A549 (cell line): ENCODE data around the gene DVL1. TPM values are rescaled to one million over a fixed set of nuclear protein-coding genes. Genes with fewer than 3 reads are reported as not detected.

Experiments
- ATAC-seq, 2 experiments: fragments of 200-7000 bp in 1 of 2; fragments of >200 bp in 1 of 2; cut with Nextera tagmentation in 1 of 2; cut with Tn5 transposase in 1 of 2; 3 replicates each; pipeline versions ENCODE4 v1.8.0 to v1.9.1; 2018 to 2020; ENCODE audit warnings: mild to moderate bottlenecking in 1 of 2, moderate library complexity in 1 of 2
- CTCF ChIA-PET: fragments of 300-600 bp; sonication (Branson Sonifier 250); formaldehyde crosslinking; extraction: SDS; loops from one replicate; lab custom pipeline; 2021; ENCODE audit warnings: antibody characterized with exemption, inconsistent platforms; lab: Yijun Ruan, JAX
- POLR2A ChIA-PET: fragments of 350-600 bp; formaldehyde crosslinking; extraction: SDS; loops from one replicate; lab custom pipeline; 2021; ENCODE audit warnings: antibody characterized with exemption, inconsistent platforms; lab: Yijun Ruan, JAX
- DNase-seq, 2 experiments: peaks; one replicate each; pipeline versions ENCODE4 v3.0.0 to v3.0.0-alpha.2; 2011 to 2016; ENCODE audit warnings: low read depth in 1 of 2, low spot score in 1 of 2
- FAIRE-seq: peaks from 2 replicates; lab custom pipeline; 2011; peaks lifted over from hg19 to GRCh38; lab: Jason Lieb, UNC
- H3K27ac ChIP-seq, 2 experiments: fragments of >200 bp; sonication (Bioruptor Twin); formaldehyde crosslinking; 3 replicates each; pipeline ENCODE4 v1.5.1; 2016 to 2017
- H3K4me1 ChIP-seq: fragments of >200 bp; sonication (Bioruptor Twin); formaldehyde crosslinking; 3 replicates; pipeline ENCODE4 v1.6.1; 2016
- H3K4me2 ChIP-seq: fragments of >200 bp; sonication (Bioruptor Twin); formaldehyde crosslinking; 3 replicates; pipeline ENCODE4 v1.6.1; 2016
- H3K4me3 ChIP-seq: fragments of >200 bp; sonication (Bioruptor Twin); formaldehyde crosslinking; 3 replicates; pipeline ENCODE4 v1.5.1; 2016
- H3K9me3 ChIP-seq: fragments of >200 bp; sonication (Bioruptor Twin); formaldehyde crosslinking; 3 replicates; pipeline ENCODE4 v1.6.1; 2016
- CBX2 ChIP-seq: fragments of 200-600 bp; sonication (generic); IDR thresholded peaks from 2 replicates; pipeline ENCODE4 v1.6.1; 2016; ENCODE audit warnings: low read depth, mild to moderate bottlenecking, borderline replicate concordance
- CHD2 ChIP-seq: fragments of 150-350 bp; IDR thresholded peaks from 2 replicates; pipeline ENCODE4 v1.6.1; 2014; ENCODE audit warnings: low read length; ENCODE audit not compliant: partially characterized antibody
- EHMT2 ChIP-seq: fragments of 200-600 bp; sonication (generic); IDR thresholded peaks from 2 replicates; pipeline ENCODE4 v1.6.1; 2016; ENCODE audit warnings: antibody characterized with exemption, low read depth, mild to moderate bottlenecking, moderate library complexity
- EP300 ChIP-seq, 2 experiments: fragments of >200 bp; sonication (Bioruptor Twin); formaldehyde crosslinking; IDR thresholded peaks; 2 replicates in 1 of 2; 3 replicates in 1 of 2; pipeline ENCODE4 v1.6.1; 2016 to 2017
- ESRRA ChIP-seq: fragments of 150-350 bp; IDR thresholded peaks from 2 replicates; pipeline ENCODE4 v1.6.1; 2014; ENCODE audit warnings: mild to moderate bottlenecking, low read length, borderline replicate concordance
- FOXS1 ChIP-seq: fragments of 250-450 bp; sonication (Bioruptor Pico); IDR thresholded peaks from 2 replicates; pipeline ENCODE4 v1.5.0; 2020; ENCODE audit warnings: mild to moderate bottlenecking, moderate library complexity
- GATA3 ChIP-seq: IDR thresholded peaks from 2 replicates; pipeline ENCODE4 v1.6.1; 2012; ENCODE audit warnings: borderline replicate concordance
- HDAC2 ChIP-seq: fragments of 200-600 bp; sonication (generic); IDR thresholded peaks from 2 replicates; pipeline ENCODE4 v1.6.1; 2016
- HEYL ChIP-seq: fragments of 250-450 bp; sonication (Bioruptor Pico); IDR thresholded peaks from 2 replicates; pipeline ENCODE4 v1.8.0; 2021; ENCODE audit warnings: mild to moderate bottlenecking, moderate library complexity
- HOXB13 ChIP-seq: fragments of 250-450 bp; sonication (Bioruptor Pico); IDR thresholded peaks from 2 replicates; pipeline ENCODE4 v1.5.0; 2020; ENCODE audit warnings: low read depth, mild to moderate bottlenecking, moderate library complexity
- HOXB5 ChIP-seq: fragments of 250-450 bp; sonication (Bioruptor Pico); IDR thresholded peaks from 2 replicates; pipeline ENCODE4 v1.5.0; 2020; ENCODE audit warnings: mild to moderate bottlenecking, moderate library complexity
- JUNB ChIP-seq: fragments of >200 bp; sonication (Bioruptor Twin); formaldehyde crosslinking; IDR thresholded peaks from 2 replicates; pipeline ENCODE4 v1.6.1; 2016
- KDM5A ChIP-seq: fragments of 200-600 bp; sonication (generic); IDR thresholded peaks from 2 replicates; pipeline ENCODE4 v1.6.1; 2016; ENCODE audit warnings: antibody characterized with exemption, mild to moderate bottlenecking
- NFE2L2 ChIP-seq: fragments of 150-350 bp; conservative IDR thresholded peaks from 2 replicates; pipeline ENCODE4 v1.6.1; 2014; ENCODE audit warnings: low read length
- POLR2A ChIP-seq: IDR thresholded peaks from 2 replicates; pipeline ENCODE4 v1.6.1; 2012; ENCODE audit warnings: mild to moderate bottlenecking, low read length
- RARB ChIP-seq: fragments of 250-450 bp; sonication (Bioruptor Pico); IDR thresholded peaks from 2 replicates; pipeline ENCODE4 v1.8.0; 2021; ENCODE audit warnings: mild to moderate bottlenecking, moderate library complexity
- RFX5 ChIP-seq: fragments of 450-650 bp; IDR thresholded peaks from 2 replicates; pipeline ENCODE4 v1.7.1; 2014; ENCODE audit warnings: antibody characterized with exemption, mild to moderate bottlenecking, moderate library complexity
- SMC3 ChIP-seq: fragments of >200 bp; sonication (Bioruptor Twin); formaldehyde crosslinking; IDR thresholded peaks from 3 replicates; pipeline ENCODE4 v1.6.1; 2018; ENCODE audit warnings: inconsistent platforms
- TP53 ChIP-seq: fragments of 250-450 bp; sonication (Bioruptor Pico); IDR thresholded peaks from 2 replicates; pipeline ENCODE4 v1.5.0; 2021; ENCODE audit warnings: mild to moderate bottlenecking, moderate library complexity
- ZFP36 ChIP-seq: fragments of 450-650 bp; IDR thresholded peaks from 2 replicates; pipeline ENCODE4 v1.6.1; 2014; ENCODE audit warnings: borderline replicate concordance; ENCODE audit not compliant: partially characterized antibody
- WGBS: methylation state at CpG from one replicate; pipeline ENCODE4 v1.1.6; 2017; ENCODE audit errors: missing lambda C conversion rate; 5-methylcytosine and 5-hydroxymethylcytosine counted together
- polyA plus RNA-seq, 4 experiments: library from polyadenylated mRNA; depleted of rRNA in 3 of 4; stranded (reverse); fragments of >200 nt; fragmentation: RNase III in 1 of 4; extraction: RNeasy Plus Mini Kit Qiagen cat#74134 plus additional on column Dnase treatment in 1 of 4; gene quantifications; 2 replicates in 3 of 4; 3 replicates in 1 of 4; pipeline ENCODE4 v1.2.3, GENCODE V29; 2011 to 2017
- TF ChIP-seq, protein P1 (sequence below): IDR thresholded peaks from 2 replicates; pipeline ENCODE4 v1.6.1; 2012
- TF ChIP-seq, protein P2 (sequence below): fragments of 200-600 bp; sonication (generic); IDR thresholded peaks from 2 replicates; pipeline ENCODE4 v1.6.1; 2016; ENCODE audit warnings: antibody characterized with exemption, mild to moderate bottlenecking, moderate library complexity
- TF ChIP-seq, protein P3 (sequence below): fragments of 150-350 bp; IDR thresholded peaks from 2 replicates; pipeline ENCODE4 v1.6.1; 2014; ENCODE audit warnings: low read depth, mild to moderate bottlenecking, low read length

DVL1 gene
- polyA plus RNA-seq, 2 of the 4 experiments (the other 2 are of a cell fraction): 12.1 to 48.3 TPM

DNA sequence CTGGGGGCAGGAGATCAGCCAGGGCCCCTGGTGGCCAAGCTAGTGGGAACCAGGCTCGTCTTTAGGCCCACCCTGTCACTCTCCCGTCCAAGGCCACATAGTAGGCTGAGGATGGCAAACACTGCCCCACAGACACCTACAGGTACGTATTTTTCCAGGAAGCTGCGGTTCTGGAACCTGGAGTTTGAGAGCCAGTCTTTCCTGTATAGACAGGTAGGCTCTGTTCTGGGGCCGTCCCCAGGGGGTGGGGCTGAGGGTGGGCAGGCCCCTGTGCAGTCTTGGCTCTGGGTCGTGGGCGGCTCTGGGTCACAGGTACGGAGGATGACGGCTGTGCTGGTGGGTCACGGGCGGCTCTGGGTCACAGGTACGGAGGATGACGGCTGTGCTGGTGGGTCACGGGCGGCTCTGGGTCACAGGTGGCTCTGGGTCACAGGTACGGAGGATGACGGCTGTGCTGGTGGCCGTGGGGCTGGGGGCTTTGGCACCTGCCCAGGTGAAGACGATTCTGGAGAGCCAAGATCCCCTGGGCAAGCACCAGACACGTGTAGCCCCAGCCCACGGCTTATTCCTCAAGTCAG is 38.7 kb downstream of the DVL1 start:
- no peak for DNase-seq
- no peak overlapping the region for H3K4me2 ChIP-seq
- H3K4me3 ChIP-seq: no peak overlapping the region
- WGBS: 85% methylated on average over 7 of the region's 21 CpGs
- no peak overlapping the region for H3K27ac ChIP-seq
- POLR2A ChIA-PET: no interaction called here
- no peak for TF ChIP-seq RFX5
- no peak for TF ChIP-seq ZFP36
- TF ChIP-seq GATA3: no peak
- TF ChIP-seq, protein P1, sequence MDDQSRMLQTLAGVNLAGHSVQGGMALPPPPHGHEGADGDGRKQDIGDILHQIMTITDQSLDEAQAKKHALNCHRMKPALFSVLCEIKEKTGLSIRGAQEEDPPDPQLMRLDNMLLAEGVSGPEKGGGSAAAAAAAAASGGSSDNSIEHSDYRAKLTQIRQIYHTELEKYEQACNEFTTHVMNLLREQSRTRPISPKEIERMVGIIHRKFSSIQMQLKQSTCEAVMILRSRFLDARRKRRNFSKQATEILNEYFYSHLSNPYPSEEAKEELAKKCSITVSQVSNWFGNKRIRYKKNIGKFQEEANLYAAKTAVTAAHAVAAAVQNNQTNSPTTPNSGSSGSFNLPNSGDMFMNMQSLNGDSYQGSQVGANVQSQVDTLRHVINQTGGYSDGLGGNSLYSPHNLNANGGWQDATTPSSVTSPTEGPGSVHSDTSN: no peak
- TF ChIP-seq FOXS1: no peak
- TF ChIP-seq KDM5A: no peak
- TF ChIP-seq EHMT2: no peak
- TF ChIP-seq NFE2L2: no peak
- TF ChIP-seq CBX2: no peak
- TF ChIP-seq TP53 (CRISPR knock-in tag): no peak
- TF ChIP-seq, all 56 proteins: peak for 0
- no peaks in the 10 kb centered on the region for H3K9me3 ChIP-seq
- no peak for ATAC-seq
- no peak for FAIRE-seq
- CTCF ChIA-PET: interaction anchor here (1.6 kb wide), 1 partner anchor 8 kb away, joined by 4 read pairs; no protein-coding TSS in a partner anchor
- peaks cover 24% of the 10 kb centered on the region for H3K4me1 ChIP-seq

DNA sequence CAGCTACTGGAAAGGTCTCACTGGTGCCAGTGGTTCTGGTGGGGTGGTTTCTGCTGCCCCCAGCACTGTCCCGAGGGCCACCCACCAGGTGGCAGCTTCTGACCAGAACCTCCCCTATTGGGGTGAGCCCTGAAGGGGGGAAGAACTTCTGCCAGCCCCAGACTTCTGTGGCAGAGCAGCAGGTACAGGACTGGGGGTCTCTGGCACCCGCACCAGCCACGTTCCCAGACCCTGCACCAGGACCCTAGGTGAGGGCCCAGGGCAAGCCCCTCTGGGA is 39.2 kb downstream of the DVL1 start:
- ATAC-seq (no peak), DNase-seq (no peak), FAIRE-seq (no peak)
- Histone ChIP-seq H3K4me2 (peak overlapping the region; percentile 96; the same call in 1 of the 3 replicates), H3K4me3 (no peak overlapping the region), H3K4me1 (peaks cover 29% of the 10 kb centered on the region), H3K27ac (no peak overlapping the region), H3K9me3 (no peaks in the 10 kb centered on the region)
- TF ChIP-seq GATA3: no peak
- TF ChIP-seq RARB (CRISPR knock-in tag): no peak
- TF ChIP-seq, protein P2, sequence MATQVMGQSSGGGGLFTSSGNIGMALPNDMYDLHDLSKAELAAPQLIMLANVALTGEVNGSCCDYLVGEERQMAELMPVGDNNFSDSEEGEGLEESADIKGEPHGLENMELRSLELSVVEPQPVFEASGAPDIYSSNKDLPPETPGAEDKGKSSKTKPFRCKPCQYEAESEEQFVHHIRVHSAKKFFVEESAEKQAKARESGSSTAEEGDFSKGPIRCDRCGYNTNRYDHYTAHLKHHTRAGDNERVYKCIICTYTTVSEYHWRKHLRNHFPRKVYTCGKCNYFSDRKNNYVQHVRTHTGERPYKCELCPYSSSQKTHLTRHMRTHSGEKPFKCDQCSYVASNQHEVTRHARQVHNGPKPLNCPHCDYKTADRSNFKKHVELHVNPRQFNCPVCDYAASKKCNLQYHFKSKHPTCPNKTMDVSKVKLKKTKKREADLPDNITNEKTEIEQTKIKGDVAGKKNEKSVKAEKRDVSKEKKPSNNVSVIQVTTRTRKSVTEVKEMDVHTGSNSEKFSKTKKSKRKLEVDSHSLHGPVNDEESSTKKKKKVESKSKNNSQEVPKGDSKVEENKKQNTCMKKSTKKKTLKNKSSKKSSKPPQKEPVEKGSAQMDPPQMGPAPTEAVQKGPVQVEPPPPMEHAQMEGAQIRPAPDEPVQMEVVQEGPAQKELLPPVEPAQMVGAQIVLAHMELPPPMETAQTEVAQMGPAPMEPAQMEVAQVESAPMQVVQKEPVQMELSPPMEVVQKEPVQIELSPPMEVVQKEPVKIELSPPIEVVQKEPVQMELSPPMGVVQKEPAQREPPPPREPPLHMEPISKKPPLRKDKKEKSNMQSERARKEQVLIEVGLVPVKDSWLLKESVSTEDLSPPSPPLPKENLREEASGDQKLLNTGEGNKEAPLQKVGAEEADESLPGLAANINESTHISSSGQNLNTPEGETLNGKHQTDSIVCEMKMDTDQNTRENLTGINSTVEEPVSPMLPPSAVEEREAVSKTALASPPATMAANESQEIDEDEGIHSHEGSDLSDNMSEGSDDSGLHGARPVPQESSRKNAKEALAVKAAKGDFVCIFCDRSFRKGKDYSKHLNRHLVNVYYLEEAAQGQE: no peak
- no peak for TF ChIP-seq CHD2
- TF ChIP-seq KDM5A: no peak
- TF ChIP-seq HOXB13 (CRISPR knock-in tag): no peak
- TF ChIP-seq TP53 (CRISPR knock-in tag): no peak
- no peak for TF ChIP-seq NFE2L2
- no peak for TF ChIP-seq HDAC2
- no peak for TF ChIP-seq HEYL (CRISPR knock-in tag)
- TF ChIP-seq SMC3: no peak
- no peak for TF ChIP-seq EP300 (IDR thresholded peaks at IDR 0.05)
- no peak for TF ChIP-seq HOXB5 (CRISPR knock-in tag)
- no peak for TF ChIP-seq POLR2A
- TF ChIP-seq JUNB: no peak
- TF ChIP-seq ESRRA: no peak
- TF ChIP-seq, protein P3, sequence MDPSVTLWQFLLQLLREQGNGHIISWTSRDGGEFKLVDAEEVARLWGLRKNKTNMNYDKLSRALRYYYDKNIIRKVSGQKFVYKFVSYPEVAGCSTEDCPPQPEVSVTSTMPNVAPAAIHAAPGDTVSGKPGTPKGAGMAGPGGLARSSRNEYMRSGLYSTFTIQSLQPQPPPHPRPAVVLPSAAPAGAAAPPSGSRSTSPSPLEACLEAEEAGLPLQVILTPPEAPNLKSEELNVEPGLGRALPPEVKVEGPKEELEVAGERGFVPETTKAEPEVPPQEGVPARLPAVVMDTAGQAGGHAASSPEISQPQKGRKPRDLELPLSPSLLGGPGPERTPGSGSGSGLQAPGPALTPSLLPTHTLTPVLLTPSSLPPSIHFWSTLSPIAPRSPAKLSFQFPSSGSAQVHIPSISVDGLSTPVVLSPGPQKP: no peak
- POLR2A ChIA-PET: no interaction called here
- WGBS: 75% methylated on average over 1 of the region's 3 CpGs
- CTCF ChIA-PET: interaction anchor here (0.8 kb wide), 1 partner anchor 35 kb away, joined by 3 read pairs; no protein-coding TSS in a partner anchor
